Measurements from ENCODE around the gene SAGE1.
"Not testable (repeated sequence)": the region's sequence is repeated elsewhere in the genome, so short reads cannot be mapped to it uniquely, and the experiment has no call there.

SAGE1 gene

GRCh38 chrX:135893294-135893817 is at the start of gene SAGE1, which contains the start of gene CT45A10:
SAGE1 (plus strand) TSS chrX:135893716; CDS start chrX:135896243, 2,527 bp downstream.
CT45A10 (minus strand) TSS chrX:135893444; CDS start chrX:135885344, 8,100 bp downstream.
- no peak for DNase-seq

- DNase-seq = not testable (repeated sequence)
Measured at GRCh38 chrX:135854438-135854837, 39.1 kb upstream of the SAGE1 start, which contains the start of gene CT45A8. CT45A8 (minus strand) TSS chrX:135854538; CDS start chrX:135850783, 3,755 bp downstream.

GRCh38 chrX:135871712-135872111 is 21.8 kb upstream of the SAGE1 start, which contains the start of gene CT45A9:
CT45A9 (minus strand) TSS chrX:135871812; CDS start chrX:135868061, 3,751 bp downstream.
- not testable (repeated sequence) for DNase-seq

- DNase-seq = not testable (repeated sequence)
Measured at GRCh38 chrX:135882741-135883140, 10.8 kb upstream of the SAGE1 start.

GRCh38 chrX:135888230-135888629 is 5.3 kb upstream of the SAGE1 start:
- not testable (repeated sequence) for DNase-seq

GRCh38 chrX:135888976-135889375 is 4.5 kb upstream of the SAGE1 start:
- DNase-seq = peak in 1 of 4 experiments; percentile 3

GRCh38 chrX:135890087-135890585 is 3.4 kb upstream of the SAGE1 start:
- no peak for DNase-seq

- no peak for DNase-seq
Measured at GRCh38 chrX:135892781-135893180, 735 bp upstream of the SAGE1 start.

GRCh38 chrX:135910251-135910650 is 16.7 kb downstream of the SAGE1 start:
- no peak for DNase-seq

GRCh38 chrX:135914404-135914803 is 20.9 kb downstream of the SAGE1 start:
- DNase-seq = no peak

GRCh38 chrX:135920516-135920915 is 27.0 kb downstream of the SAGE1 start:
- not testable (repeated sequence) for DNase-seq

GRCh38 chrX:135923353-135923752 is 29.8 kb downstream of the SAGE1 start:
- DNase-seq = no peak

GRCh38 chrX:135927897-135928296 is 34.4 kb downstream of the SAGE1 start:
- DNase-seq = no peak

- DNase-seq = peak in 2 of 4 experiments; percentile 1 to 21
Measured at GRCh38 chrX:135931644-135932487, 38.4 kb downstream of the SAGE1 start.

GRCh38 chrX:135944486-135944885 is 51.0 kb downstream of the SAGE1 start:
- no peak for DNase-seq

- no peak for DNase-seq
Measured at GRCh38 chrX:135951291-135951690, 57.8 kb downstream of the SAGE1 start.

Data from activated naive CD4-positive, alpha-beta T cell (primary cell).